ENCODE results near the gene CCDC92B. TPM values are rescaled to one million over a fixed set of nuclear protein-coding genes. Genes with fewer than 3 reads are reported as not detected.

The CCDC92B gene
- total RNA-seq, 1 donor from 2014 or later = 0.11 TPM

DNA sequence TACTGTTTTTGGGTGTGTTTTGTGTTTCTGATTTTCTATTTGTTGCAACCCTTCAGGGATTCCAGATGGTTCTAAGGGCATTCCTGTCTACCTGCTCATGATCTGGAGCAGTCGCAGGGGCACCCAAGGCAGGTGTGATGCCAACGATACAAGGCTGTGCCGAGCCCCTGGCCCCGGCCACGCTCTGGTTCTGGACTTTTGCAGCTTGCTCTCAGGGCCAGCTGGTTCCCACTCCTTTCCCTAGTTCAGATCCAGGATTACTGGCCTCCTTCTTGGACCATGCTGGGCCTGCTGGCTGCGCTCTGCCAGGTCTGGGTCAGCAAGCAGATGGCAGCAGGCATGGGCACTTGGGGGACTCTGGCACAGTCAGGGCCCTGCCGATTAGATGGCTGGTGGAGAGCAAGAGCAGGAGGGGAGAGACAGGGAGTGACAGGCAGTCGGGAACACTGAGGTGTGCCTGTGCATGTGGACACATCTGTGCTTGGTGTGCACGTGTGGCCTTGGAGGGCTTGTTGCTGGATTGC lies 31.5 kb upstream of the CCDC92B start:
- no peak for DNase-seq
- ATAC-seq (ENCODE audit: poor library complexity) = no peak
- intact Hi-C loops (cut with DNase I) = no loop called here

DNA sequence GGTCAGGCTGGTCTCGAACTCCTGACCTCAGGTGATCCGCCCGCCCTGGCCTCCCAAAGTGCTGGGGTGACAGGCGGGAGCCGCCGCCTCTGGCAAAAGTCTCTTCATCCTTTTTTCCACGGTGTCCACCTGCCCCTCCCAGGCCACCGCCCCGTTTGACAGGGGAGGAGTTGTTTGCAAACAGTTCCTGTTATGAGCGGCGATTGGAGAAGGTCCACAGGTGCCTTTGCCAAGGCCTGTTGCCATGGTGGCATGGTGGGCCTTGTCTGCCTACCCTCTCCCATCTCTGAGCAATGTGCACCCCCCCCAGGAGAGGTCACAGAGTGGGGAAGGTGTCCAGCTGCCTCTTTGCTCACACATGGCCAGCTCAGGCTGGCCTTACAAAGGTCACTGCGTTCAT lies 30.8 kb upstream of the CCDC92B start:
- intact Hi-C loops (cut with DNase I) = no loop called here
- ATAC-seq (ENCODE audit: poor library complexity) = no peak
- no peak for DNase-seq

DNA sequence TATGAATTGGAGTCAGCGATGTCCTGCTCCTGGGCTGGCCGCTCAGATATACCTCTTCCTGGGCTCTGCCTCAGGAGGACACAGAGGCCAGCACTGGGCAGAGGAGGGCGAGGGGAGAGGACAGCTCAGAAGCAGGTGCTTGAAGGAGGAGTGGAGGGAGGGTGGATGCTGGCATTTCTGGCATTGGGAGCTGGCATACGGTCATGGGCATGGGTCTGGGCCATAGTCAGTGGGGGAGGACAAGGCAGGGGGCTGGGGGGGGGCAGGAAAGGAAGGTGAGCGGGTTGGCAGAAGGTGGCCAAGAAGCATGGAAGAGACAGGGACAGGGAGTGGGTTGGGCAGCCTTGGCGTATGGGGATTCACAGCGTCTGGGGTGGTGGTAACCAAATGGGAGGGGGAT lies 30.1 kb upstream of the CCDC92B start:
- intact Hi-C loops (cut with DNase I) = no loop called here
- DNase-seq = no peak
- ATAC-seq (ENCODE audit: poor library complexity) = no peak

DNA sequence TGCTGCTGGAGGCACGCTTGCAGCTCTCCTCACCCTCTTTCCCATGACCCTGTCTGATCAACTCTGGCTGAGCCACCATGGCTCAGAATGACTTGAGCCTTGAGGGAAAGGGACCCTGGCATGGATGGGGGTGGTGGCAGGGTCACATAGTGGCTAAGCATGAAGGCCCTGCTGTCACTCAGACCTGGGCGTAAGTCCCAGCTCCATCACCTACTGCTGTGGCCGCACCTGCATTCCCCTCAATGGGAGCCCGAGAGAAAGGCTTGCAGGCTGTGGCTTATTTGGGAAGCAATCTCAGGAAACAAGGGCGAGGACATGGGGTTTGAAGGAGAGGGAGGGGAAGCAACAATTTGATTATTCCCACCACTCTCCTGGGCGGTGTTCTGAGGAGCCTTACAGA lies 29.0 kb upstream of the CCDC92B start:
- DNase-seq (no peak), ATAC-seq (ENCODE audit: poor library complexity) (no peak)
- intact Hi-C loops (cut with DNase I) = no loop called here

DNA sequence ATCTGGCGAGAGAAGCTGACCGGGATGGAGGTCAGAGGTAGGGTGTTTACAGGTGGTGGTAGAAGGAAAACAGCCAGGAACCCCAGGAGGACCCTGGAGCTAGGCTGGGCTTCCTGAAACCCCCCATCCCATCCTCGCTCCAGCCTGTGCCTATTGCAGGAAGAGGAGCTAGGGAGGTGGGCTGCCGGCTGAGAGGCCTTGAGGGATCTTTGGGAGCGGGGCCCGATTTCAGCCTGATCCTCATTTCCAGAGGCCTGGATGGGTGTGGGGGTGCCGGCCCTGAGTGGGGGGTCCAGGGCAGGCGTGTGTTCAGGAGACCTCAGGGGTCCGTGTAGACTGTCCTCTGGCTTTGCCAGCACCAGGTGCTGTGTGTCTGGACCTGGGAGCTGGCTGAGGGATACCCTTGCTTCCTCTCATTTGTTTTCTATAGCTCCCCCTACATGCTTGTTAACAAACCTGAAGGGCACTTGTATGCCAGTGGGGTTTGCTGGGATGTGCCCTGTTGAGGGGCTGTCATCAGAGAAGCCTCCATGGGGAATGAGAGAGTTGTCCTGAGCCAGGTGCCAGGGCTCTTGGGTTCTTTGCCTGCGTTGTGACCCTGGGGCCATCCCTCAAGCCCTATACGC lies 27.9 kb upstream of the CCDC92B start:
- DNase-seq (no peak), ATAC-seq (ENCODE audit: poor library complexity) (no peak)
- intact Hi-C loops (cut with DNase I) = no loop called here

DNA sequence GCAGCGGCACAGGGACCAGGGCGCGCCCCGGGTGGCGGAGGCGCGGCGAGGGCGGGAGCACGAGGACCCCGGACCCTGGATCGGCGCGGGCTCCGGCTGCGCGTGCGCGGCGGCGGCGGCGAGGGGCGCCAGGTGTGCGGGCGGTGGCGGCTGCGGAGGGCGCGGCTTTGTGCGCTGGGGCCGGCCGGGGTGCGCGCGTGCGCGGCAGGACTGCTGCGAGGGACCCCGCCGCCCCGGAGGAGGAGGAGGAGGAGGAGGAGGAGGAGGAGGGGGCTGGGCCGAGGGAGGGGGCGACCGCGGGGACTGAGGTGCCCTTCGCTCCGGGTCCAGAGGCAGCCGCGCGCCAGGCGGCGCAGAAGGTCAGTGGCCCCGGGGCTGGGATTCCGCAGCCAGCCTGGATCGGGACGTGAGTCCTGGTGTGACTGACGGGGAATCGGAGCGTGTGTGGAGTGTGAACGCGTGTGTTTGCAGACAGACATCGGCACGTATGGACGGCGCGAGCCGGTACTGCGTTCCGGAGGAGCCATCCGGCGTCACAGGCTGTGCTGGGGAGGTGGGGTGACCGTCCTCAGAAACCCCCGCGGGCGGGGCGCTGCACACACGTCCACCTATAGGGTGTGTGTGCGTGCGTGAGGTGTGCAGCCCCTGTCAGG lies 27.3 kb upstream of the CCDC92B start:
- no peak for ATAC-seq (ENCODE audit: poor library complexity)
- intact Hi-C loops (cut with DNase I) = no loop called here
- no peak for DNase-seq

DNA sequence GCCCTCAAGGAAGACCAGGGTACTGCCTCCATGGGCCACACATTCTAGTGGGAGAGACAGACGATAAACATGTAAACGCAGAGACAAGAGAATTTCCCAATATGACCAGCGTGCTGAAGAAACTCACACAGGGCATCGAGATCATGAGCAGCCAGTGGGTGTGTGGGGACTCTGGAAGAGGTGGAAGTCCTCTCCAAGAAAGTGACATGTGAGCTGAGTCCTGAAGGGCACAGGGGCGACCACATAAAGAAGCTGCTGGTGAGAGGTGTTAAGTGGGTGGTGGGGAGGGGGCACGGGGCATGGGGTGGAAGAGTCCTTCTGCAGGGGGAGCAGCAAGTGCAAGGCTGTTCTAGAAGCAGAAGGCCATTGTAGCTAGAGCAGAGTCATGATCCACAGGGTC lies 25.8 kb upstream of the CCDC92B start:
- ATAC-seq (ENCODE audit: poor library complexity) (no peak), DNase-seq (no peak)
- intact Hi-C loops (cut with DNase I) = no loop called here

DNA sequence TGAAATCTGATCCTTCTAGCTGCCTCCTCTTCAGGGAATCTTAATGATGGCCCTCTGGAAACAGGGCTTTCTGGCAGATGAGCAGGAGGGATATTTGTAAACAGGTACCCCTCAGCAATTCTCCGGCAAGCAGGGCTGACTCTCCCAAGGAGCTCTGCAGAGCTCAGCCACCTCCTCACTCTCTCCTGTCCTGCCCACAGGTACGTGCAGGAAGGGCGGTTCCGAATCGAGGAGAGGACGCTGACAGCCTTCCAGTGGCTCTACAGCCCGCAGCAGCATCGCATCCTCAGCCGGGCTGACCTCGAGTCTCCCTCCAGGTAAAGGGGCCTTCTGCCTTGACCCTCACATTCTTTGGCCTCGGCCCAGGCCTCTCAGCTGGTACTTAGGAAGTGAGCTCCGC lies 20.7 kb upstream of the CCDC92B start:
- intact Hi-C loops (cut with DNase I) = no loop called here
- DNase-seq (no peak), ATAC-seq (ENCODE audit: poor library complexity) (no peak)

DNA sequence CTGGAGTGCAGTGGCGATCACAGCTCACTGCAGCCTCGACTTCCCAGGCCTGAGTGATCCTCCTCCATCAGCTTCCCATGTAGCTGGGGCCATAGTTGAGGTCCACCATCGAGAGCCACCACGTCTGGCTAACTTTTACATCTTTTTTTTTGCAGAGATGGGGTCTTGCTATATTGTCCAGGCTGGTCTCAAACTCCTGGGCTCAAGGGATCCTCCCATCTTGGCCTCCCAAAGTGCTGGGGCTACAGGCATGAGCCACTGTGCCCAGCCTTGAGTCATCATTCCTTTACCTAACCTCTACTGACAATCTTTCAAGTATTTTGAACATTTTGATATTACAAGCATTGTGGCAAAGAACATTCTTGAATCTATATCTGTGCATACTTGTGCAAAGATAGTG lies 9.4 kb upstream of the CCDC92B start:
- DNase-seq (no peak), ATAC-seq (ENCODE audit: poor library complexity) (no peak)
- intact Hi-C loops (cut with DNase I) = no loop called here

DNA sequence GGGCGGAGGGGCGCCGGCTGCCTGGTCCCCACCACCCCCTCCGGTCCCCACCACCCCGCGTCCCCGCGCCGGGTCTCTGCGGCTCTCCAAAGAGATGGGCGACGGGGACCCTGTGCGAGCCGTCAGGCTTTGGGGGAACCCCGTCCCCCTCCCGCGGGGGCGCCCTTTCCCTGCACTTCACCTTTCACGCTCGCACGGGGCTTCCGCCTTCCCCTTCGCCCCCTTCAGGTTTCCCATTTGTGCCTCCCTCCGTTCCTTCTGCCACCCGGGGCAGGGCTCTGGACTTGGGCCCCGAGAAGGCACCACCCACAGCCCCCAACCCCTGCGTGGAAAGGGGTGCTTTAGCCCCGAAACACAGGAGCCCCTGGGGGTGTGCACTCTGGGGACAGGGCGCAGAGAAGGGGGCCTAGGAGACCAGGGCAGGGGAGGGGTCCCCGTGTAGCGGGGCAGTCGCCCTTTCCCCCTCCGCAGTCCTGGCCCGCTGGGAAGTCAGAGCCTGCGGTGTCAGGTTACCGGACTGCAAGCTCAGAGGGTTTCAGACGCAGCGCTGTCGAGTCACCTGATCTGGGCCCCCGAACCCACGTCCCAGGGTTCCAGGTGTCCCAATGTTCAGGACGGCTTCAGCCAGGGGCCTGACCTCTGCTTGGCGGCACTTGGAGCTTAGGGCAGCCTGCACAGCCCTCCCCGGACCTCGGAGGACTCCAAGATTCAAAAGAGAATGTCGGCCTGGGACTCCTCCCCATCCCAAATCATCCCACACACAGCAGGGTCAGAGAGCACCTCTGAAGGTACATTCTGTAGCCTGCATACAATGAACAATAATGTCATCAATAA lies 6.7 kb upstream of the CCDC92B start:
- intact Hi-C loops (cut with DNase I) = no loop called here
- ATAC-seq (ENCODE audit: poor library complexity) = peak; percentile 48

DNA sequence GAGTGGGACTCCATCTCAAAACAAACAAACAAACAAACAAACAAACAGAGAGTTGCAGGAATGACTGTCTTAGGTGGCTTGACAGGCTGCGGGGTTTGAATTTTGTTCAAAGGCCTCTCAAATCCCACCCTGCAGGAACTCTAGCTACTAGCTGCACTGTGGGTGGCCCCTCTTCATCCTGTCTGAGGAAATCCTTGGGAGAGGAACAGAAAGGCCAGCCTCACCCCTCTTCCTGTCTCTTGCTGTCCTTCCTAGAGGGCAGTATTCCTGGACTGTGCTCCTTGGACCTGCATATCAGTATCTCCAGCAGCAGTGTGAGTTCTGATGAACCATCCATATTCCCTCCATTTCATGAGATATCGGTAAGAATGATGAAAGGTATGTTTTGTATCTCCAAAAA lies 2.0 kb upstream of the CCDC92B start:
- DNase-seq (no peak), ATAC-seq (ENCODE audit: poor library complexity) (no peak)
- intact Hi-C loops (cut with DNase I) = no loop called here

More for the DNA sequence above, 6.7 kb upstream of the CCDC92B start:
- DNase-seq = no peak

DNA sequence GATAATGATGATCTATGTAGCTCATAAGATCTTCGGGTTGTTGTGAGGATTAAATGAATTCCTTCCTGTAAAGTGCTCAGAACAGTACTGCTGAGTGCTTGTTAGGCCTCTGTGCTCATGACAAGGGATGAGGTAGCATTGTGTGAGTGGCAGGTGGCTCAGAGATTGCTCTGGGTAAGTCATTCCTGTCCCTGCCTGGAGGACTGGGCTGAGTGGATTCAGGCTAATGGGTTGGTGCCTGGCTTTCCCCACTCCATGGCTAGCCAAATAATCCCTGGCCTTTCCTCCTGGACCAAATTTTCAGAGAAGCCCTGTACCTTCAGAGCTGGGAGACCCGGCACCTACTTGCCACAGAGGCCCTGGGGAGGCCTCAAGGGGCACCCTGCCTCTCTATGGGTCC lies 1.3 kb upstream of the CCDC92B start:
- intact Hi-C loops (cut with DNase I) = no loop called here
- no peak for DNase-seq
- no peak for ATAC-seq (ENCODE audit: poor library complexity)

DNA sequence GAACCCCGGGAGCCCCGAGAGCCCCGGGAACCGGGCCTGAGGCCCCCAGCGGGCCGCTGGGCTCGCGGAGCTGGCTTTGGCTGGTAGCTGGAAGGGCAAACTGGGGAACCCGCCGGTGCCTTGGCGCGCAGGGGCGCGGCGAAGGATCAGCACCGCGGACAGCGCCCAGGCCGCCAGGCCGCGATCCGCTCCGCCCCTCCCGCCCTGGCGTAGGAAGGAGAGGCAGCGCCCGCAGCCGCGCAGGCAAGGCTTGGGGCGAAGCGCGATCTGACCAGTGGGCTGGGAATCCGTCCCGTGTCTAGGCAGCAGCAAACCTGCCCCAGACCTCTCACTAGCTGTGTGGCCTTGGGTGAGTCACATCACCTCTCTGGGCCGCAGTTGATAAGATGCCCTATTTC lies 331 bp upstream of the CCDC92B start:
- peak; percentile 98 for ATAC-seq (ENCODE audit: poor library complexity)
- peak; percentile 81 for DNase-seq
- intact Hi-C loops (cut with DNase I) = no loop called here

DNA sequence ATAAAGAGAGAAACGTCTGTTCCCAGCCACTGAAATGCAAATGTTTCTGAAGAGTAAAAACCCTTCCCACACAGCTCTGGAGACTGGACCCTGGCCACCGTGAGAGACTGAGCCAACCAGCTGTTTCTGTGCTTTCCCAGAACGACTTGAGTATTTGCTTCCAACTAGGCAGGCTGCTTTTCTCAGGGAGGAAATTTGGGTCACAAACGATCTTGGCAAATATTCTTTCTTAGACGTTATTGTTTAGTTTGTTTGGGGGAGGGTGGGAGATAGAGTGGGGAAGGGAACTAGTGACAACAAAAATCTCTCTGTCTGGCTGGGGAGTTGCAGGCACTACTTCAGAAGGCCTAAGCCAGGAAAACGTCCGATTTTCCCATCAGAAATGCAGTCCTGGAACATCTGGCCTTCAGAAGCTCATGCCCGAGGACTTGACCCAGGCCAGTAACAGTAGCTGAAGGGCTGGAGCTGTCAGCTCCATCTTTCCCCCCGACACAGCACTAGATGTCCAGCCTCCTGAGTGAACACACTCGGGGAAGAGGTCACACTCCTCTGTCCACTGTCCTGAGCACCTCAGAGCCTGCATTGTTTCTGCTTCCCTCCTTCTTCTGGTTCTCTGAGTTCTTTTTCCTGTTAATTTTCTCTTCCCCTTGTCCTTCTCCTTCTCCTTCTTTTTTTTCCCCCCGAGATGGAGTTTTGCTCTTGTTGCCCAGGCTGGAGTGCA lies 4.0 kb downstream of the CCDC92B start:
- DNase-seq = no peak

DNA sequence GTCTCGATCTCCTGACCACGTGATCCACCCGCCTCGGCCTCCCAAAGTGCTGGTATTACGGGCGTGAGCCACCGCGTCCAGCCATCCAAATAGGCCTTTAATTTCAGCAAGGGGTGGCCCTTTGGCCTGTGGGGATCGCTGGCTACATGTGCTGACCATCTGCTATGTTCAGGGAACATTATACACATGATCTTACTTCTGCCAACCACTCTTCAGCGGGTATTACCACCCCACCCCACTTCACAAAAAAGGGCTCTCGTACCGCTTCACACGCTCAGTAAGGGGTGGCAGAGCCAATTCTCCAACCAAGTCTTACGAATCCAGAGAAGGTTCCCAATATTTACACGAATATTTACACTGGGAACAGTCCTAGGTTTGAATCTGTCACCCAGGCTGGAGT lies 11.8 kb downstream of the CCDC92B start:
- ATAC-seq (ENCODE audit: poor library complexity) = no peak
- intact Hi-C loops (cut with DNase I) = no loop called here
- no peak for DNase-seq

More for the DNA sequence above, 4.0 kb downstream of the CCDC92B start:
- peak; percentile 11 for ATAC-seq (ENCODE audit: poor library complexity)
- intact Hi-C loops (cut with DNase I) = no loop called here

DNA sequence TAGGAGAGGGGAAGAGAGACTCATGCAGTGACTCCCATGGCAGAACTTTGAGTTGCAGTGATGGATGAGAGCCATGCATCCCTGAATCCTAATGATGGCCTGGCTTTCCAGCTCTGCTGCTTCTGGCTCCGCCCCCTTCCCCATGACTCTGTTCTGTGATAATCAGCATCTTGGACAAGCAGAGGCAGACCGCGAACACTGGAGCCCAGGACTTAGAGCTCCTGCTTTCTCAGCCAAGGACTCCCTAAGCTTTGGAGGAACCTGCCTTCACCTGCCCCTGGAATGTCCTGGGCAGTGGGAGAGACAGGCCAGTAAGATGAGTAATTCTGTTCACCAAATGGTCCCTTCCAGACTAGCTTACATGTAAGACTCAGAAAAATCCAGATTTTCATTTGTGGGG lies 12.5 kb downstream of the CCDC92B start:
- intact Hi-C loops (cut with DNase I) = no loop called here
- DNase-seq (no peak), ATAC-seq (ENCODE audit: poor library complexity) (no peak)

DNA sequence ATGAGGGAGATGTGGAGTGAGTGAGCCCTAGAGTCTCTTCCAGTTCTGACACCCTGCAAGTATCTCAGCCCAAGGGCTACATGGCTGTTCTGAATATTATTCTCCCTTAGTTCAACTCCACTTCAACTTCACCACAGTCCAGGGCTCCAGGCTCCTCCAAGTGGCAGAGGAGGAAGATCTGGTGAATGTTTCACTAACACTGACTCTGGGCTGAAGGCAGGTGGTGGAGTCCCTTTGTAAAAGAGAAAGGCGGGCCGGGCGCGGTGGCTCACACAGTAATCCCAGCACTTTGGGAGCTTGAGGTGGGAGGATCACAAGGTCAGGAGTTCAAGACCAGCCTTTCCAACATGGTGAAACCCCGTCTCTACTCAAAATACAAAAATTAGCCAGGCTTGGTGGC lies 13.6 kb downstream of the CCDC92B start:
- no peak for ATAC-seq (ENCODE audit: poor library complexity)
- DNase-seq = no peak
- intact Hi-C loops (cut with DNase I) = no loop called here

DNA sequence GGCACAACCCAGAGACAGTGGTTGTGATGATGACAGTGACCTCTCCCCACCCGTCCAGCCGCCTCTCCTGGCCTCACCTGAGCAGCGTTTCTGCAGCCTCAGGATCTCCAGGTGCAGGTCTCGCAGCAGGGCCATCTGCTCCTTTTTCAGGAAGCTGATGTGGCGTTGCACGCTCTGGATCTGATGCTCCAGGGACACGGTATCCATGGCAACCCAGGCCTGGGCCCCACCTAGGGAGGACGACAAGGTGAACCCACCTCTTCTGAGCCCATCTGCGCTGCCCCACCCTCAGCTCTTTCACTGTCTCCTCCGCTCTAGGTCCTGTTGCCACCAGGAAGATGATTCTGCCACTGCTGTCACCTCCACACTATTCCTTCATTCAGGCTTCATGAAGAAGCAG lies 14.5 kb downstream of the CCDC92B start:
- DNase-seq (no peak), ATAC-seq (ENCODE audit: poor library complexity) (no peak)
- intact Hi-C loops (cut with DNase I) = no loop called here

DNA sequence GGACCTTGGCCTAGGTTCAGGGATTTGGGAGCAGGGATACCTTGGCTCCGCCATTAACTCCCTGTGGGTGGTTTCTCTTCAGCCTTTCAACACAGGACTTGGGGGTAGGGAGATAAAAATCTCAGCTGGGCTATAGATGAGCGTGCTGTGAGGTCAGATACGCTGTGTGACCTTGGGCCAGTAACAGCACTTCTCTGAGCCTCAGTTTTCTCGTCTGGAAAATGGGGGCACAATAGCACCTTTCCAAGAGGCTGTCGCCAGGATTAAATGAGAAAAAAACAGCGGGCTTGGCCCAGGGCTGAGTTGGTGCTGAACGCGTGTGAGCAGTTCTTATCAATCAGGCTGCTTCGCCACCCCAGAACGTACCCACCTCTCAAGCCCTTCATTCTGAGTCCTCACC lies 17.6 kb downstream of the CCDC92B start:
- ATAC-seq (ENCODE audit: poor library complexity) (no peak), DNase-seq (no peak)
- intact Hi-C loops (cut with DNase I) = no loop called here

Measured in Right ventricle myocardium superior (tissue), 1 donor.